SK-N-SH treated with all-trans-retinoic acid at 6 μM for 48 hours (cell line): ENCODE measurements around the gene WNT6.

ENCODE experiments used
- ATAC-seq: fragments of 200-7000 bp; cut with Tn5 transposase; 3 replicates; pipeline ENCODE4 v1.9.1; 2020; ENCODE audit warnings: mild to moderate bottlenecking, moderate library complexity
- ARNTL ChIP-seq: fragments of 450-650 bp; formaldehyde crosslinking; IDR thresholded peaks from 2 replicates; pipeline ENCODE4 v1.5.0; 2020; ENCODE audit warnings: low read depth, mild to moderate bottlenecking, moderate library complexity, borderline replicate concordance
- CREB5 ChIP-seq: fragments of 250-450 bp; sonication (Bioruptor Pico); IDR thresholded peaks from 2 replicates; pipeline ENCODE4 v1.5.1; 2020; ENCODE audit warnings: low read depth, mild to moderate bottlenecking, moderate library complexity
- CSDC2 ChIP-seq: fragments of 250-450 bp; sonication (Bioruptor Pico); IDR thresholded peaks from 2 replicates; pipeline ENCODE4 v1.5.0; 2020; ENCODE audit warnings: mild to moderate bottlenecking, moderate library complexity
- ESRRG ChIP-seq: fragments of 250-450 bp; sonication (Bioruptor Pico); IDR thresholded peaks from 2 replicates; pipeline ENCODE4 v1.6.1; 2021; ENCODE audit warnings: mild to moderate bottlenecking
- GLIS3 ChIP-seq: fragments of 250-450 bp; sonication (Bioruptor Pico); IDR thresholded peaks from 2 replicates; pipeline ENCODE4 v1.5.0; 2020; ENCODE audit warnings: mild to moderate bottlenecking, moderate library complexity
- ISL1 ChIP-seq: fragments of 250-450 bp; sonication (Bioruptor Pico); IDR thresholded peaks from 2 replicates; pipeline ENCODE4 v2.1.2; 2022; ENCODE audit warnings: mild to moderate bottlenecking, moderate library complexity
- OSR1 ChIP-seq: fragments of 250-450 bp; sonication (Bioruptor Pico); IDR thresholded peaks from 2 replicates; pipeline ENCODE4 v1.8.0; 2022; ENCODE audit warnings: moderate library complexity, mild to moderate bottlenecking, inconsistent platforms
- PATZ1 ChIP-seq: fragments of 250-450 bp; sonication (Bioruptor Pico); IDR thresholded peaks from 2 replicates; pipeline ENCODE4 v1.8.0; 2020; ENCODE audit warnings: mild to moderate bottlenecking, moderate library complexity, borderline replicate concordance
- POU6F1 ChIP-seq: fragments of 250-450 bp; sonication (Bioruptor Pico); IDR thresholded peaks from 2 replicates; pipeline ENCODE4 v1.8.0; 2021; ENCODE audit warnings: low read depth, mild to moderate bottlenecking, moderate library complexity, borderline replicate concordance
- PPARA ChIP-seq: fragments of 250-450 bp; sonication (Bioruptor Pico); IDR thresholded peaks from 2 replicates; pipeline ENCODE4 v1.5.0; 2020; ENCODE audit warnings: mild to moderate bottlenecking, borderline replicate concordance
- SNAI2 ChIP-seq: fragments of 250-450 bp; sonication (Bioruptor Pico); IDR thresholded peaks from 2 replicates; pipeline ENCODE4 v1.5.0; 2020; ENCODE audit warnings: mild to moderate bottlenecking, moderate library complexity
- TCF4 ChIP-seq: fragments of 250-450 bp; sonication (Bioruptor Pico); IDR thresholded peaks from 2 replicates; pipeline ENCODE4 v1.8.0; 2021; ENCODE audit warnings: mild to moderate bottlenecking, moderate library complexity, borderline replicate concordance
- TOX ChIP-seq: fragments of 250-450 bp; sonication (Bioruptor Pico); IDR thresholded peaks from 2 replicates; pipeline ENCODE4 v1.8.0; 2021; ENCODE audit warnings: mild to moderate bottlenecking, moderate library complexity, borderline replicate concordance
- TSHZ2 ChIP-seq: fragments of 250-450 bp; sonication (Bioruptor Pico); IDR thresholded peaks from 2 replicates; pipeline ENCODE4 v1.5.0; 2020; ENCODE audit warnings: mild to moderate bottlenecking, moderate library complexity
- ZC3H10 ChIP-seq: fragments of 250-450 bp; sonication (Bioruptor Pico); IDR thresholded peaks from 2 replicates; pipeline ENCODE4 v1.5.1; 2021; ENCODE audit warnings: mild to moderate bottlenecking, moderate library complexity
- ZFP3 ChIP-seq: fragments of 250-450 bp; sonication (Bioruptor Pico); IDR thresholded peaks from 2 replicates; pipeline ENCODE4 v1.5.0; 2020; ENCODE audit warnings: mild to moderate bottlenecking, moderate library complexity
- ZFP30 ChIP-seq: fragments of 450-650 bp; formaldehyde crosslinking; IDR thresholded peaks from 2 replicates; pipeline ENCODE4 v1.5.0; 2022; ENCODE audit warnings: mild to moderate bottlenecking, moderate library complexity
- ZNF565 ChIP-seq: fragments of 450-650 bp; formaldehyde crosslinking; conservative IDR thresholded peaks from 2 replicates; pipeline ENCODE4 v1.5.0; 2020; ENCODE audit warnings: low read depth, mild to moderate bottlenecking, moderate library complexity
- ZNF70 ChIP-seq: fragments of 450-650 bp; formaldehyde crosslinking; IDR thresholded peaks from 2 replicates; pipeline ENCODE4 v1.5.0; 2020; ENCODE audit warnings: mild to moderate bottlenecking, moderate library complexity

The WNT6 gene

GRCh38 chr2:218898109-218898878, 38.7 kb downstream of the WNT6 start:
- no peak for TF ChIP-seq ZFP30 (CRISPR knock-in tag)
- TF ChIP-seq TCF4 = peak; percentile 71; the same call in 1 of the 2 replicates
- TF ChIP-seq TOX = no peak
- no peak for TF ChIP-seq TSHZ2 (CRISPR knock-in tag)
- TF ChIP-seq ZNF70 (CRISPR knock-in tag) = no peak
- ATAC-seq = peak; percentile 88

- no peak for ATAC-seq
- no peak for TF ChIP-seq POU6F1 (CRISPR knock-in tag)
- TF ChIP-seq OSR1 (CRISPR knock-in tag) = no peak
- no peak for TF ChIP-seq ZNF70 (CRISPR knock-in tag)
- TF ChIP-seq TCF4 = no peak
- no peak for TF ChIP-seq CSDC2
- no peak for TF ChIP-seq ARNTL (CRISPR knock-in tag)
- no peak for TF ChIP-seq PATZ1
- no peak for TF ChIP-seq ZC3H10 (CRISPR knock-in tag)
- TF ChIP-seq CREB5 (CRISPR knock-in tag) = no peak
- TF ChIP-seq GLIS3 (CRISPR knock-in tag) = no peak
- TF ChIP-seq ESRRG (CRISPR knock-in tag) = no peak
- TF ChIP-seq PPARA (CRISPR knock-in tag) = no peak
- no peak for TF ChIP-seq SNAI2 (CRISPR knock-in tag)
- no peak for TF ChIP-seq TSHZ2 (CRISPR knock-in tag)
- no peak for TF ChIP-seq ZNF565
- no peak for TF ChIP-seq ISL1 (CRISPR knock-in tag)
- TF ChIP-seq ZFP3 (CRISPR knock-in tag) = no peak
- TF ChIP-seq, all 23 proteins: peak for 0
These were observed 39.5 kb downstream of the WNT6 start for GRCh38 chr2:218899147-218899546.

- no peak for ATAC-seq
- no peak for TF ChIP-seq OSR1 (CRISPR knock-in tag)
These were observed 42.8 kb downstream of the WNT6 start for GRCh38 chr2:218902427-218902826.
